ENCODE data around the gene GREM1.

Gene GREM1

DNA sequence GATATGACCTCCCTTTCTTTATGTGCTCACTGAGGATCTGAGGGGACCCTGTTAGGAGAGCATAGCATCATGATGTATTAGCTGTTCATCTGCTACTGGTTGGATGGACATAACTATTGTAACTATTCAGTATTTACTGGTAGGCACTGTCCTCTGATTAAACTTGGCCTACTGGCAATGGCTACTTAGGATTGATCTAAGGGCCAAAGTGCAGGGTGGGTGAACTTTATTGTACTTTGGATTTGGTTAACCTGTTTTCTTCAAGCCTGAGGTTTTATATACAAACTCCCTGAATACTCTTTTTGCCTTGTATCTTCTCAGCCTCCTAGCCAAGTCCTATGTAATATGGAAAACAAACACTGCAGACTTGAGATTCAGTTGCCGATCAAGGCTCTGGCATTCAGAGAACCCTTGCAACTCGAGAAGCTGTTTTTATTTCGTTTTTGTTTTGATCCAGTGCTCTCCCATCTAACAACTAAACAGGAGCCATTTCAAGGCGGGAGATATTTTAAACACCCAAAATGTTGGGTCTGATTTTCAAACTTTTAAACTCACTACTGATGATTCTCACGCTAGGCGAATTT, 14.9 kb downstream of the GREM1 start:
- no peak for DNase-seq

GRCh38 chr15:32733281-32733680, 15.5 kb downstream of the GREM1 start:
- DNase-seq, result no peak

DNA sequence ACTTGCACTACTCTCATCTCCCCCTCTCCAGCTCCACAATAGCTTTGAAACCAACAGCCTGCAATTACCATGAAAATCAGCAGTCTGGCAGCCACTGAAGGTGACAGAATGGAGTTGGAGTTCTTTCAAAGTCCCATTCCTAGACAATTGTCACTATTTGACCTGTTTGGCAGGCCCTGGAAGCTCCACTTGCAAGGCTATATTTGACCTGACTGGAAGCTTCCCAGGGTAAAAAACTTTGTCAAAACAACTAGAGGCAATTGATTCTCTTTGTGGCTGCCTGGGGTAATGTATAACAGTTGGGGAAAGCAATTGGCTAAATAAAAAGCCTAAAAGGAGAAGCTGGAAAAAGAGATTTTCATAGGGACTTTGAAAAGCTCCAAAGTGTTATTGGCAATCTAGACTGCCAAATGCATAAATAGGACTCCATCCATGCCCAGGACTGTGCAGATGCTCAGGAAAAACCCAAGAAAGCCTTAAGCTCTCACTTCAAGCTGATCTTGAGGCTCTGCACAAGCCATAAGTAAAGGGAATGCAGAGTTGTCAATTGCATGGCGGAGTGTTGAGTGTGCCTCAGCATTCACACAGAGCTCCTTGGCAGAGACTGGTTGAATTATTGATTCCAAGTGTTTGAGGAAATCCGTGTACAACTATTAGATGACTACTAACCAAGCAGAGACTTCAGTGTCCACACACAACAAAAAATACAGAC, 18.3 kb downstream of the GREM1 start:
- DNase-seq, result no peak

DNA sequence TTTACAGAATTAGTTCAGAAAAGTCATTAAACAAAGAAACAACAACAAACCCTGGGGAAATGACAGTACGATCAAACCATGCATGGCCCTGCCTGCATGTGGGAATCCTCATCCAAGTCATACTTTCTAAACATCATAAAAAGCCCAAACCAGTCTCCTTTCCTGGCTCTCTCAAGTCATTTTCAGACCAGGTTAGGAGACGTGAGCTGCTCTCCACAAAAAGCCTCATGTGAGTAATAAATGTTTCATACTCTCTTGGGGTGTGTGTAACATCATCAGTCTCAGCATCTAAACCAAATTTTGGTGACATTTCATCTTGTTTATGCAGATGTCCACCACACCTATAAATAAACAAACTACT, 18.9 kb downstream of the GREM1 start:
- DNase-seq, result no peak

GRCh38 chr15:32737304-32737703, 19.5 kb downstream of the GREM1 start:
- no peak for DNase-seq

DNA sequence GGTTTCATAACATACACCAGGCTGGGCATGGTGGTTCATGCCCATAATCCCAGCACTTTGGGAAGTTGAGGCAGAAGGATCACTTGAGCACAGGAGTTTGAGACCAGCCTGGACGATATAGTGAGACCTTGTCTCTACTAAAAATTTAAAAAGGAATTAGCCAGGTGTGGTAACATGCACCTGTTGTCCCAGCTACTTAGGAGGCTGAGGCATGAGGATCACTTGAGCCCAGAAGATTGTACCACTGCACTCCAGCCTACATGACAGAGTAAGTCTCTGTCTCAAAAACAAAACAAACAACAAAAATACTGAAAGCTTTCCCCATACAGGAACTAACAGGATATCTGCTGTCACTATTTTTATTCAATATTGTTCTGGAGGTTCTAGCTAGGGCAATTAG, 20.9 kb downstream of the GREM1 start:
- DNase-seq, result no peak

DNA sequence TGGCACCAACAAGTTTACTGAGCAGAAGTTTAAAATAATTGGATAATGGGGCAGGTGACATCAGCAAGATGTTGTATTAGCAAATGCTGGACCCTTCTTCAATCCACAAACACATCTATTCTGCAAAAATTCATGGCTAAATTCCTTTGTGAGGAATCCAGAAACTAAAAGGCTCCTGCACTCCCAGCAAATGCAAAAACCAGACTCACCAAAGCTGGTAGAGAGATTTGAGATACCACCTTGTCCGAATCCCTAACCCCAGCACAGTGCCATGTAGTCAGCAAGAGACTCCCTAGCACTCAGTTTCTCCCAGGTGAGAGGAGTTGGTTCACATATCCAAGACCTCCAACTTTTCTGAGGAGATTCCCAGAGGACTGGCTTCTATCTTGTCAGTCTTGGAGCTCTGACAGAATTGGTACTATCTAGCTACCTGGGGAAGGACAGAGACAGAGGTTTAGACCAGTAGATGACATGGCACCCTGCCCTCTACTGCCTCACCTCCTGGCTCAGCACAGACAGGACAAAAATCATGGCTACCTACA, 21.8 kb downstream of the GREM1 start:
- DNase-seq, result no peak

- DNase-seq, result no peak
Observed at GRCh38 chr15:32743411-32744140, 25.8 kb downstream of the GREM1 start.

GRCh38 chr15:32746116-32746857, 28.5 kb downstream of the GREM1 start:
- no peak for DNase-seq

DNA sequence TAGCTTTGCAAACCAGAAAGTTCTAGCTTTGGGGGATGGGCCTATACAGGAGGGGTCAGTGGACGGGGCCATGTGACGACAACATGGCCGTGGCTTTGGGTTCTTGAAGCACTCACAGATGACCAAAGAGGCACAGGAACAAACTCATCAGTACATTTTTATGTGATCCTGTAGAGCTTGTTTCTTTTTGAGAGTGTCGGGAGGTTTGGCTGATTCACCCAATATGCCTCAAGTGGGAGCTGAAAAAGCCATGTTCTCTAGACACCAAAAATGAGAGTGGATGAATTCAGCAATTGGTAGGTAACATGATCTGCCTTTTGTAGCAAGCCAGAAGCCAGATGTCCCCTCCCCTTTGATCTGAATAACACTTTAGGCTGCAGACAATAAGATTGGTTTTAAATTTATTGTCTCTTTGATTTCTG, 30.1 kb downstream of the GREM1 start:
- DNase-seq, result no peak

DNA sequence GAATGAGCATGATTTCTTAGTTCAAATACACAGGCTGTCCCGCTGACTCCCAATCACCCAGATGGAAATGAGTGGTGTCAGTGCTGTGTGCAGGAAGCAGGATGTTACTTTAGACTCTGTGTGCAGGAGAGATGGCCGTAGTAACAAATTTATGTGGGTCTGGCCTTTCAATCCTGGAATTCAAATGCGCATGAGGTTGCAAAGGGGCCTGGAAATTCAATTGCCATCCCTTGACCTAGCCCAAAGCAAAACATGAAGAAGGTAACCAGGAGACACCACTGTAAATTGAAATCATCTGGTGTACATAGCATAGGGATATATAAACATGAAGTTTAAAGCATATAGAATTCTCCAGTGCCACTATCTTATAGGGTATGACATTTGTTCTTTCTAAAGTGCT, 33.2 kb downstream of the GREM1 start:
- DNase-seq, result no peak

- DNase-seq, result no peak
Observed at GRCh38 chr15:32757426-32757825, 39.6 kb downstream of the GREM1 start.

GRCh38 chr15:32763295-32763694, 45.5 kb downstream of the GREM1 start:
- no peak for DNase-seq

DNA sequence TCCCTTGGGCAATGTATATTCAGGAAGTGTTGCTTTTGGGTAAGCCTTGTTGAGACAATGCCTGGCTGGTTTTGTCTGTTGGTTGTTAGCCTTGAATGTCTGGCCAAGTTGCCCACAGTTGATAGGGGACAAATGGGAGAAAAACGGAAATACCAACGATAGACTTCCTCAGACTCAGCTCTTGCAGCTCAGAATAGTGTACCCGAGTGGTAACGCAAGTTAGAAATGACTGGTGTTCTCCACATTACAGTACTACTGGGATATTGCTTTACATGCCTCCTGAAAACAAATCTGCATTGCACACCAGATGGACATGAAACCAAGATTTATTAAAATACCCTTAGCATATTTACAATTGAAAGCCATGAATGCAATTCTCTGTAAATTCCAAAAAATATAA, 47.4 kb downstream of the GREM1 start:
- no peak for DNase-seq

- DNase-seq, result no peak
Observed at GRCh38 chr15:32766101-32766500, 48.3 kb downstream of the GREM1 start.

- DNase-seq, result no peak
Observed at GRCh38 chr15:32767236-32767635, 49.4 kb downstream of the GREM1 start.

- DNase-seq, result no peak
Observed at GRCh38 chr15:32774022-32774421, 56.2 kb downstream of the GREM1 start.

- no peak for DNase-seq
Observed at GRCh38 chr15:32775103-32775502, 57.3 kb downstream of the GREM1 start.

- no peak for DNase-seq
Observed at GRCh38 chr15:32778391-32779176, 60.8 kb downstream of the GREM1 start.

- no peak for DNase-seq
Observed at GRCh38 chr15:32781781-32782180, 64.0 kb downstream of the GREM1 start.

- DNase-seq, result no peak
Observed at GRCh38 chr15:32784581-32784980, 66.8 kb downstream of the GREM1 start.

GRCh38 chr15:32786906-32787305, 69.1 kb downstream of the GREM1 start:
- DNase-seq, result no peak

Data from central memory CD4-positive, alpha-beta T cell (primary cell).